Measurements from ENCODE around the gene SLIT2.

DNA sequence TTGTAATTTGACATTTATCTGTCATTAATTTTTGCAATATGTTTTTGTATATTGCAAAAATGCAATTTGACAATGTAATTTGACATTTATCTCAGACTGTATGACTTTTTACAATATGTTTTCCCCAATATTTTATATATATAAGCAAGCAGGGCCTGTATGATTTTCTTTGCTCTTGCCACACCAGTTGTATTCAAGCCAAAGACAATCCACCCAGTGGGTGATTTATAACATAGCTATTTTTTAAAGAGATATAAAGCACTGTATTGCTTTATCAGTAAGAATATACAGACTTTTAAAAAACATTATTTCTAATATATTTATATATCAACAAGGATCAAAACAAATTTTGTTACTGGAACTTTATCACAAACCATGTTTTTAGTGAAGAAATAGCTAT, 47.3 kb downstream of the SLIT2 start:
- TF ChIP-seq, protein P1, sequence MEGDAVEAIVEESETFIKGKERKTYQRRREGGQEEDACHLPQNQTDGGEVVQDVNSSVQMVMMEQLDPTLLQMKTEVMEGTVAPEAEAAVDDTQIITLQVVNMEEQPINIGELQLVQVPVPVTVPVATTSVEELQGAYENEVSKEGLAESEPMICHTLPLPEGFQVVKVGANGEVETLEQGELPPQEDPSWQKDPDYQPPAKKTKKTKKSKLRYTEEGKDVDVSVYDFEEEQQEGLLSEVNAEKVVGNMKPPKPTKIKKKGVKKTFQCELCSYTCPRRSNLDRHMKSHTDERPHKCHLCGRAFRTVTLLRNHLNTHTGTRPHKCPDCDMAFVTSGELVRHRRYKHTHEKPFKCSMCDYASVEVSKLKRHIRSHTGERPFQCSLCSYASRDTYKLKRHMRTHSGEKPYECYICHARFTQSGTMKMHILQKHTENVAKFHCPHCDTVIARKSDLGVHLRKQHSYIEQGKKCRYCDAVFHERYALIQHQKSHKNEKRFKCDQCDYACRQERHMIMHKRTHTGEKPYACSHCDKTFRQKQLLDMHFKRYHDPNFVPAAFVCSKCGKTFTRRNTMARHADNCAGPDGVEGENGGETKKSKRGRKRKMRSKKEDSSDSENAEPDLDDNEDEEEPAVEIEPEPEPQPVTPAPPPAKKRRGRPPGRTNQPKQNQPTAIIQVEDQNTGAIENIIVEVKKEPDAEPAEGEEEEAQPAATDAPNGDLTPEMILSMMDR (optimal IDR thresholded peaks at IDR 0.05 in 1 of 3, IDR thresholded peaks at IDR 0.05 in 1 of 3, conservative IDR thresholded peaks at IDR 0.05 in 1 of 3; ENCODE audit: extremely low read depth in 1 of 3, insufficient read depth in 2 of 3, low read length in 3 of 3): no peak
- TF ChIP-seq EZH2 (IDR thresholded peaks at IDR 0.05; ENCODE audit: low read length): no peak

Data from keratinocyte (primary cell).